C1 segment of cervical spinal cord (tissue), 14 donors: ENCODE measurements around the gene KRTAP22-2.

Experiments
- DNase-seq, 14 donors: peaks; one replicate each; lab custom pipeline; 2025; lab: John Stamatoyannopoulos, UW

Gene KRTAP22-2

DNA sequence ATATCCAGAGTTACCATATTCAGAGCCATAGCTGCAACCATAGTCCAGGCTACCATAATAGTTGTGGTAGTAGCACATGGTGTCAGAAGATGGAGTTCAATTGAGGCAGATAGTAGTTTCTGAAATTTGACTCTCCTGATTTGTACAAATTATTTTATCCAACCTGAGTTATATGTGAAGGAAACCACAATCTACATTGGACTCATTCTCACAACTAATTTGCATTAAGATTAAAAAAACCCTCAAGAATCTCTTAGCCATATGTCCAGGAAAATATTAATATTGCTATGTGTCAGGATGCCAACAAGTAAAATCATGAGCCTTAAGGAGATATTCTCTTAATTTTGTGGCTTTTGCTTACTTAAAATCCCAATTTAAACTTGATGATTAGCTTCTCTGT is at the start of gene KRTAP22-2:
Gene KRTAP22-2 (minus strand): TSS at position 101 of the 400 bp plus-strand sequence.
- DNase-seq = no peak

DNA sequence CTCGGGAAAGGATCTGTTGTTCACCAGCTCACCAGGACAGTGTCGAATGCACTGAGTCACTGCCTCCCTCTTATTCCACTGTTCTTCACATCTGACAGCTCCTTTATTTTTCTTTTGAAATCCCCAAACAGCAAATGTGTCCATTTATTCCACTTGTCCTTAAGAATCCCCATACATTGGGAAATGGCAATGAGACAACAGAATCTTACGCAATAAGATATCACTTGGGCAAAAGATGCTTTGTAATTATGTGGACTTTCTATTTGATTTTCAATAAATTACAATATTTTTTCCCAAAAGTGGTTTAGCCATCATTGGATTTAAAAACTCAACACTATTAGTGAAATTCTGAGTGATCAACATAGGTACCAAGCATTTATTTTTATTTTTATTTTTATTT is 48.5 kb upstream of the KRTAP22-2 start:
- no peak for DNase-seq

DNA sequence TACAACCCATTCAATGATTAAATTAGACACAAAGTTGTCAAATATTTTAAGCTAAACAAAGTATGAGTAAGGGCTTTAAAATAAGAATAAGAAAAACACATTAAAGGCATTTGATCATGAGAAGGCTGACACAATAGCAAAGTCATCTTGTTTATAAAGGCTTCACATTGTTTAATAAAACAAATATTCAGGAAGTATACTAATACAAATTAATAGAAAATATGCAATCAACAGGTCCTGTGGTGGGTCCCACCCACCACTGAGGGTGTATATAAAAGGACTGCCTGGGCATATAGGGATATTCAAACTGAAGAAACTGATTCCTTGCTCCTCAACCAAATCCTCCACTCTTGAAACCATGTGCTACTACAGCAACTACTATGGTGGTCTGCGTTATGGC is 44.7 kb upstream of the KRTAP22-2 start, which contains the start of gene KRTAP20-2:
Gene KRTAP20-2 (plus strand): TSS at position 301 of the 400 bp plus-strand sequence. CDS start 58 bp downstream, at position 359.
- no peak for DNase-seq

DNA sequence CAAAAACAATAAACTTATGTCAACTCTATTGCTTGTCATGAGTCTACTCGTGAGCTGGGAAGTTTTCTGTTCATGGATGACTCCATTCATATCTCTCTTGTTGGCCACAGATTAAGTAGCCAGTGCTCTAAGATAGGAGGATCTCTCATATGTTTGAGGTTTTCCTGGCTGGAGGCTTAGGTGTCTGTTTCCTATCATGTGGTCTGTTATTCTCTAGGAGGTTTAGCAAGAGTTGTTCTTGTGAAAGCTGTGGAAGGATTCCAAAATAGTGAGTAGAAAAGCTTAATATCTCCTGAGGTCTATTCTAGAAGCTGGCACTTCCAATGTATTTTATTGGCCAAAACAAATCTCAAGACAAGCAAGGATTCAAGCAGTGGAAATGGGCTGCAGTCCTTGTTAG is 39.0 kb upstream of the KRTAP22-2 start:
- DNase-seq = no peak

DNA sequence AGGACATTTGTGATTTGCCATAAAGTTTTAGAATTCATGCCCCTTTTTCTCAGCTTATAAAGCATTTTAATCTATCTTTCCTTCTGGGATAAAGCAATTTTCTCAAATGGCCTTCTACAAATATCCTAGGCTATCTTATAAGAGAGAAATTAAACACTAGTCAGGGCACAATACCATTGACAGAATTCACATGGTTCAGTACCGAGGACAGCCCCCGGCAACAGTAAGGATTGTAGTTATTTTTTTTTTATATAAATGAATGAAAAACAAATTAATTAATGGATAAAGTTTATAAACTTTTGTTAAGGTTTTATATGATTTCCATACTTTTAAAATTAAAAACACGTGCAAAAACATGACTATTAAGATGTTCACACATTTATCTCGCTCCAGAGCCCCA is 37.9 kb upstream of the KRTAP22-2 start:
- DNase-seq = no peak

DNA sequence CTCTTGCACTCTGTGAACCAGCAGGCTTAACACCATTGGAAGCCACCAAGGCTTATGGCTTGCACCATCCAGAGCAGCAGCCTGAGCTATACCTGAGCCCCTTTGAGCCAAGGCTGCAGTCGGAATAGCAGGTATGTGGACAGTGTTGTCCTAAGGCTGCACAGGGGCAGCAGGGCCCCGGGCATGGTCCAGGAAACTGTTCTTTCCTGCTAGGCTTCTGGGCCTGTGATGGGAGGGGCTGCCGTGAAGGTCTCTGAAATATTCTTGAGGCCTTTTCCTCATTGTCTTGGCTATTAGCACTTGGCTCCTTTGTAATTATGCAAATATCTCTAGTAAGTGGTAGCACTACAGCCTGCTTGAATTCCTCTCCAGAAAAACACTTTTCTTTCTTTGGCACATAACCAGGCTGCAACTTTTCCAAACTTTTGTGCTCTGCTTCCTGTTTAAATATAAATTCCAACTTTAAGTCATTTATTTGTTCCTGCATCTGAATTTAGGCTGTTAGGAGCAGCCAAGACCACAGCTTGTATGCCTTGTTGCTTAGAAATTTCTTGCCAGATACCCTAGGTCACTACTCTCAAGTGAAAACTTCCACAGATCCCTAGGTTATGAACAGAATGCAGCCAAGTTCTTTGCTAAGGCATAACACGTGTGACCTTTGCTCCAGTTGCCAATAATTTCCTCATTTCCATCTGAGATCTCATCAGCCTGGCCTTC is 35.4 kb upstream of the KRTAP22-2 start:
- no peak for DNase-seq

DNA sequence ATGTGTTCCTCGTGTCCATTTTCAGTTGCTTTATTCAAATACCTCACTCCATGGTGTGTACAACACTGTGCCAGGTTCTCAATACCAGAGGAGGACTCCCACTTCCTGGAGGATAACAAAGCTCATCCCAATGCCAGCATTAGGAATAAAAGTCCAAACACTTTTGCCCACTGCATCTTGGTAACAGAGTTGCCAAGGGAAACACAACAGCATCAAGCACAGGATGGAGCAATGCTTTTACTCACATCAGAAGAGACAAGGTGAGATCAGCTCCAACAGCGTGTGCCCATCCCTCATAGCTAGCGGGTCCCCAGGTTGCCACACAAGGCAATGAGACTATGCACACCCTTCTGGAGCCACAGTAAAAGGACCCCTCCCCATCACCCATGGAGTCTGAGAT is 33.2 kb upstream of the KRTAP22-2 start:
- DNase-seq = no peak

DNA sequence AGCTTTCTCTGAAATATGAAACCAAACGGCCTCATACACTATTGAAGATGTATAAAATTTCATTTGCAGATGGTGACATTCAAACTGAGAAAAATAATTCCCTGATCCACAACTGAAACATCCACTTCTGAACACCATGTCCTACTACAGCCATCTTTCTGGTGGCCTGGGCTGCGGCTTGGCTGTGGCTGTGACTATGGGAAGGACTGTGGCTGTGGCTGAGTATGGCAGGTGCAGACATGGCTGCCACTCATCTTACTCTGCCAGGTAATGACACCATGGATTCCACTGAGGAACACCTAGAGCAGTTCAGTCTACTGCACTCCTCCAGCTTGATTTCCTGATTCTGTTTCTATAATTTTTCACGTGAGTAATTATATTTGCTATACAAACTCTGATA is 30.3 kb upstream of the KRTAP22-2 start, which contains the start of gene KRTAP20-4:
Gene KRTAP20-4 (plus strand): TSS at position 106 of the 400 bp plus-strand sequence.
- DNase-seq = no peak

DNA sequence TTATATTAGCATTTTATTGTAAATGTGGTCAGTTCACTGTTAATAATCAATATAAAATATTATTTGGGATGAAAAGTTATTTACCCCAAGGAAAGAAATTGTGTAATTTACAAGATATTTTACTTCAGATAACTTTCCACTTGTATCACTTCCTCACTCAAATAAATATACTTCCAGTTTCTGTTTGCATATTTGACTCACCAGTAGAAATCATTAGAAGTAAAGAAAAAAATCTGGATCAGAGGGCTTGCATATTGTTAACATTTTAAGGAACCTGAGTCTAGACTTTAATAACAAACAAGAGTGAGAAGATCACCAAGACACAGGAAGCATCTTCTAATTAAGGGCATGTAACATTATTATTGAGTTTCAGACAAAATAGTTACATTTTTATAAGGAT is 29.9 kb upstream of the KRTAP22-2 start:
- DNase-seq = no peak

DNA sequence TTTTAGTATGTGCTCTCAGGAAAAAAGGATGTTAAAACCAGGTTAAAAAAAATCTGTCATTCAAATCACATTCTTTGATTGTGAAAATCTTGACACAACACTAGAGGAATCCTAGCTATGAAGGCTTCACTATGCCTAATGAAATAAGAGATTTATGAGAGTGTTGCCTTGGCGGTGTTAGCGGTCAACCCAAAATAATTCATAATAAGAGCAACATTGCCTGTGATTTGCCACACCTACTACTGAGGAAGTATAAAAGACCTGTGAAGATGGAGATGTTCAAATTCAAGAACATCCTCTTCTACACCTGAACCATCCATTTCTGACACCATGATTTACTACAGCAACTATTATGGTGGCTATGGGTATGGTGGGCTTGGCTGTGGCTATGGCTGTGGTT is 25.9 kb upstream of the KRTAP22-2 start, which contains the start of gene KRTAP20-1:
Gene KRTAP20-1 (plus strand): TSS at position 301 of the 400 bp plus-strand sequence. CDS start 30 bp downstream, at position 331.
- no peak for DNase-seq

DNA sequence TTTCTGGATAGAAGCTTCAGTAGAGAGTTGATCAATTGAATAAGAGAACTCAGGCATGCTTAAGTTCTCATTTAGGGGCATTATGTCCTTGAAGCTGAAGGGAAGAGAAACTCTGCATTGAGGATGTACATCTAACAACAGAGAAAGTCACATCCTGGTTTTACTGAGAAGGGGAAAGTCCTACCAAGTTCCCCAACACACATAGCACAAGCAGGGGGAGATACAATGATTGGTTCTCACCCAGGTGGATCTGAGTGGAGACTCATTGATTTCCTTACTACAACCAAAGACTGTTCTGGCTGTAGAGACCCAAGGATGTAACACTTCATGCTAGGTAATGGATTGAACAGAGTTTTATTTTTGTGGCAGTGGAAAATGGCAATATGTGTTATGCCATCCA is 25.0 kb upstream of the KRTAP22-2 start:
- no peak for DNase-seq

DNA sequence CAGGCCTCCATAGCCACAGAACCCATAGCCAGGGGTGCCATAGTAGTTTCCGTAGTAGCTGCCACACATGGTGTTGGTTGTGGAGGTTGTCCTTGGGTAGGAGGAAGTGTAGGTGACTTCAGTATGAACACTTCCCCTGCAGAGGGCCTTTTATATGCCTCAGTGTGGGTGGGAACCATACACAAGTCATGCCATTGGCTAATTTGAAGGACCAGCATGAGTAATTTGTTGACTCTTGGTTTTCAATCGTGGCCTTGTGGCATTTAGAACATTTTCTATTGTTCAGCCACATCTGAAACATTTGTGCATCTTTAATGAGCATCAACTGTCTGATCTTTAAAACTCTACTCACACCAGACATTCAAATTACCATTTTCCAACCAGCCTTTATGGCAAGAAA is 23.6 kb upstream of the KRTAP22-2 start, which contains the start of gene KRTAP6-1:
Gene KRTAP6-1 (minus strand): TSS at position 95 of the 400 bp plus-strand sequence. CDS start 26 bp downstream, at position 69.
- no peak for DNase-seq

DNA sequence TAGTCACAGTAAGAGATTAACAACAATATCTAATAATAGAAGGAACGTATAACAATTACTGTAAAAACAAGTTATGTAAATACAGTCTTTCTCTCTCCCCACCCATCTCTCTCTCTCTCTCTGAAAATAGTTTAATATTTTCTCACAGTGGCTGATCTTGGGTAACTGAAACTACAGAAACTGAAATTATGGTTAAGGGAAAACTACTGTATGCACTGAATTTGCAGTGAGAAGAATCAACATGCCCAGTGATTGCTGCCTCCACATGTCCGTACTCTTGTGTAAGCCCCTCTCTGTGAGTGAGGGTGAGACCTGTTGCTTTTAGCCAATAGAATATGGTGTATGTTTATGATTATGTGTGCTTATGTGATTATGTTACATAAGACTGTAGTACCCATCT is 21.9 kb upstream of the KRTAP22-2 start:
- DNase-seq = no peak

DNA sequence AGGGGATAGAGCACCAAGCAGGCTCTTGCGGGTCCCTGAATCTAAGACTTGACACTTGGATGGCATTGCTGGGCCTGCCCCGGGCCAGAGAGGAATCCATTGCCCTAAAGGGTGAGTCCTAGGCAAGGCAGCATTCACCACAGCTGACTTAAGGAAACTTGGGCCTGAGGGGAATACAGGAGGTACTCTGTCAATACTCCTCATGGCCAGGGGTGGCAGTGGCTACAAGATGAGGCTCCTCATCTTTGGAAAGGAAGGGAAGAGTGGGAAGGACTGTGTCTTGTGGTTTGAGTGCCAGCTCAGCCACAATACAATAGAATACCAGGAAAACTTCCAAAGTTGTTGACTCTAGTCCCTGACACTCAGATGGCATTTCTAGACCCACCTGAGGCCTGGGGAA is 15.8 kb upstream of the KRTAP22-2 start:
- no peak for DNase-seq

DNA sequence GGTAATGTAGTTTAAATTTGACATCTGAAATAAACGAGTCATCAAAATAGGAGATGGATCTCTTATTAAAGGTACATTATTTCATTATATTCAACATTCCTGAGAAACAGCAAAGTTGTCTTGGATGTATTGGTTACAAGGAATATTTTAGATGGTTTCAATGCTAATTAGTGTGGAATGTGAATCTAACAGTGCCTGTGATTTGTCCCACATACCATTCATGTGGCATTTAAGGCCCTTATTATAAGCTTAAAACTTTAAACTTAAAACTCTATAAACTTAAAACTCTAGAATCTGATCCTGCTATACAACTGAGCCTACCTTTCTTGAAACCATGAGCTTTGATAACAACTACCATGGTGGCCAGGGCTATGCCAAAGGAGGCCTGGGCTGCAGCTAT is 10.6 kb upstream of the KRTAP22-2 start, which contains the start of gene KRTAP22-1:
Gene KRTAP22-1 (plus strand): TSS at position 301 of the 400 bp plus-strand sequence.
- DNase-seq = no peak

DNA sequence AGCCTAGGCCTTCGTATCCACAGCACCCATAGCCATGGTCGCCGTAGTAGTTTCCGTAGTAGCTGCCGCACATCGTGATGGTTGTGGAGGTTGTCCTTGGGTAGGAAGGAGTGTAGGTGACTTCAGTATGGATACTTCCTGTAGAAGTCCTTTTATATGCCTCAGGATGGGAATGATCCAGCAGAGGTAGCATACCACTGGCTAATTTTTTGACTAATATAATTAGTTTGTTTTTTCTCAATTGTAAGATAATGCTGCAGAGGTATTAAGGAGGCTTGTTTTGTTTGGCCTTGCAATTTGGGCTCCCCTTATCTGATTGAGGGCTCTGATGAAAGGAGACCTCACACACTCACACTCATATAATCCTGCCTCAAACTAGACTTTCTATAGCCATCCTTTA is 8.6 kb upstream of the KRTAP22-2 start, which contains the start of gene KRTAP6-2:
Gene KRTAP6-2 (minus strand): TSS at position 101 of the 400 bp plus-strand sequence. CDS start 28 bp downstream, at position 73.
- no peak for DNase-seq

DNA sequence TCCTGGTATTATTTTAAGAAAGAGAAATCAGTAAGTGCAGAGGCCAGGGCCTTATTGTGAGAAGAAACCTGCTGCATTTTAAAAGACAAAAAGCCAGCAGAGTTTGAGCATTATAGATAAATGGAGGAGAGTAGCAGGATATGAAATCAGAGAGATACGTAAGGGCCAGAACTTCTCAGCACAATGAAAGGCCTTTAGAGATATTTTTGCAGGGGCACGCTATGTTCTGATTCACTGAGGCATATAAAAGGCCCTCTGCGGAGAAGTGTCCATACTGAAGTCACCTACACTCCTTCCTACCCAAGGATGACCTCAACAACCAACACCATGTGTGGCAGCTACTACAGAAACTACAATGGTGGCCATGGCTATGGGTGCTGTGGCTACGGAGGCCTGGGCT is 1.9 kb upstream of the KRTAP22-2 start, which contains the start of gene KRTAP6-3:
Gene KRTAP6-3 (plus strand): TSS at position 301 of the 400 bp plus-strand sequence. CDS start 6 bp downstream, at position 307.
- DNase-seq = no peak

DNA sequence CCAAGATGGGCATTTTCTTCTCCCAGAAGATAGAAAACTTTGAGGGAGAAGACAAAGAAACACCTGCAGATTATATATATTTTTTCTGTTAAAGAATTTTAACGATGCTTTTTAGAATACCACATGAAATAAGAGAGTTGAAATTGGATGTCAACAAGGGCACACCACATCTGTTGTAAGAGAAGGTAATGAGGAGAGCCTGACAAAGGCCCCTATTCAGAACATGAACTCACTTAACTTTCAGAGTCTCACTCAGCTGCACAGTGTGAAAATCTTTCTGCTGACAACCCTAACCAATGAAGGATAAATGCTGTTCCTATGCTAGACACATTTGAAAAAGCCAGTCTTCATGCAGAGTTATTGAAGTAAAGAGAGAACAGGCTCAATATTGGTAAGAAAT is 7.3 kb downstream of the KRTAP22-2 start:
- no peak for DNase-seq

DNA sequence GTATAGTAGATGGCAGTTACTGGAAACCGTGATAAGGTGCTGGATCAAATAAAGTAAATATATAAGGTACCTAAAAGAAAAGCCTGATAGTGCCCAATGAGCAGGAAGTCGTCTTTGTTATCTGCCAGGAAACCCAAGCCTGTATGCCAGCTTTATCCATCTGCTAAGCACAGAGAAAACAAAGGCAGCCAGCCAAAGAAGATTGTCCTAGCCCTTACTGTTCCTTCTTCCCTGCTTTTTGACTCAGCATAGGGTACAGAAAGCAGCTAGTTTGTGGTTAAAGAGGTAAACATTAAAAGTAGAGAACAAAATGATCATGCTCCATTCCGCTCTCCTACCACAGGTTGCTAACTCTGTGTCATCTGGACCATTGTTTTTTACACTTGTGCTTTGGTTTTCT is 10.1 kb downstream of the KRTAP22-2 start:
- peak in 1 of 14 donors; percentile 74 for DNase-seq

DNA sequence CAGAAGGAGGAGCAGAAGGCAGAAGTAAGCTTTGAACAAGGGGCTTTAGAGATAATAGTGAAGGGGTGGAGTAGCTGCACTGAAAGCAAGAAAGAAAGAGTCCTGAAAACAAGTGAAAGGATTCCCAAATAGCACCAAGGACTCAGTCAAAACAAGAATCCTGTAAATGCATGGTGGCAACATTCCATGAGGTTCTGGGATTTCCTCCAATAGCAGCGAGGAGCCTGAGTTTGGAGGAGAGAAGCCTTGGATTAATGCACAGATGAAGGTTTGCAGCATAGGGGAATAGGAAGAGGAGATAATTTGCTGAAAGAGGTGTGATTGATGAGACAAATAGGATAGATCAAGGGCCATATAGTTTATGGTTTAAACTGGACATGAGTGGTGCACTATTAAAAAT is 10.9 kb downstream of the KRTAP22-2 start:
- peak in 2 of 14 donors; percentile 2 to 71 for DNase-seq

DNA sequence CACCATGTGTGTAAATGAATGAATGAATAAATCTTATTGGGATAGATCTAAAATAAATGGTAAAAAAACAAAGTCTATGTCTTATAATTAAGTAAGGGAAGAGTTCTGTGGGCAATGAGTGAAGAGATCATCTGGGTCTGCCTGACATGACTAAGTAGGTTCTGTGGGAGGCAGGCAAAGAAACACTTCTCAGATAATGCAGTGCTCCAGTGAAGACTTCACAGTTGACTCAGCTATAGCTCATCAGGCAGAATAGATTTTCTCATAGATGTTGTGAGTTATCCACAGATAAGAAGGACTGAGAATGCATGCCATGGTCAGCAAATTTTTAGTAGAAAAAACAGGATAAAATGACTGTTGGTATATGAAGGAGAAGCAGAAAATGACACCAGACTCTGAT is 12.4 kb downstream of the KRTAP22-2 start:
- no peak for DNase-seq

DNA sequence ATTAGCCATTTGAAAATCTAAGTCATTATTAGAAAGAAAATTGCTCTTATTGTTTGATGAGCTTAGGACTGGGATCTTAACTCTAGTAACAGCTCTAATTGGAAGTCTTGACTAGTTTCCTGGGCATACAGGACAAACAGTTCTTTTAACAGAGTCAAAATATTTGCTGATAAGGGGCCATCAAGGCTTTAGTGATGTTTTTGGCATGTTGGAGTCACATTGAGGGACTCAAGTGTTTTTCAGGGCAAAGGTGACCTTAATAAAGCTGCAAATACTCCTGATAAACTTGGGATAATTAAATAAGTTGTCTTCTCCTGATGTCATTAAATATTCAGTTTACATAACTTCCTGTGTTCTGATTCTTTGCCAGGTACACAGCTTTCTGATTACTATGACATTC is 22.6 kb downstream of the KRTAP22-2 start:
- no peak for DNase-seq

DNA sequence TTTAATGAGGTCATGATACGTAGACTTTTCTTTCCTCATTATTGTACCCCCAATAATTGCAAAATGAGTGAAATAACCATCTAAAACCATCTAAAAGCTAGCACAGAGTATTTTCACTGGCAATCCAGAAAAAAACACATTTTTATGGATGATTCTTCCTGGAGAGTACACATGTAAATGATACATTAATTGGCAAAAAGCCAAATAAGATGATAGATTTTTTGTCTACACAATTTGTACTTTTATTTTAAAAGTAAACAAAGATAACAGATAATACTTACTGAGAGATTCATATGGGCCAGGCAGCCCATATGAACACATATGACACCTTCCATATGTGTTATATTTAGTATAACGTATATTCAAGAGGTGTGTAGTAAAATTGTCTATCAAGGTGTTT is 26.6 kb downstream of the KRTAP22-2 start:
- no peak for DNase-seq
